NCI-H526 (cell line): ENCODE data around the gene ULK4.
"Not testable (repeated sequence)": the region's sequence is repeated elsewhere in the genome, so short reads cannot be mapped to it uniquely, and the experiment has no call there.

ENCODE experiments used
- DNase-seq, 2 experiments: peaks; one replicate each; lab custom pipeline; 2025; lab: John Stamatoyannopoulos, UW

Gene ULK4

GRCh38 chr3:41498847-41499246, 463.1 kb downstream of the ULK4 start:
- no peak for DNase-seq

GRCh38 chr3:41490360-41490759, 471.5 kb downstream of the ULK4 start:
- DNase-seq, result no peak

- peak in 1 of 2 experiments; percentile 24 for DNase-seq
Observed at GRCh38 chr3:41489231-41489630, 472.7 kb downstream of the ULK4 start.

GRCh38 chr3:41488501-41488900, 473.4 kb downstream of the ULK4 start:
- no peak for DNase-seq

GRCh38 chr3:41485484-41485883, 476.4 kb downstream of the ULK4 start:
- no peak for DNase-seq

- no peak for DNase-seq
Observed at GRCh38 chr3:41482134-41482533, 479.8 kb downstream of the ULK4 start.

GRCh38 chr3:41478278-41478677, 483.6 kb downstream of the ULK4 start:
- DNase-seq, result no peak

GRCh38 chr3:41477399-41478014, 484.4 kb downstream of the ULK4 start:
- peak in 1 of 2 experiments; percentile 31 for DNase-seq

GRCh38 chr3:41469083-41469482, 492.8 kb downstream of the ULK4 start:
- no peak for DNase-seq

- no peak for DNase-seq
Observed at GRCh38 chr3:41467481-41467880, 494.4 kb downstream of the ULK4 start.

GRCh38 chr3:41464858-41465257, 497.0 kb downstream of the ULK4 start:
- DNase-seq, result no peak

- DNase-seq, result no peak
Observed at GRCh38 chr3:41464401-41464800, 497.5 kb downstream of the ULK4 start.

- DNase-seq, result peak in 1 of 2 experiments; percentile 4
Observed at GRCh38 chr3:41462103-41462691, 499.7 kb downstream of the ULK4 start.

GRCh38 chr3:41460736-41461135, 501.2 kb downstream of the ULK4 start:
- no peak for DNase-seq

- DNase-seq, result no peak
Observed at GRCh38 chr3:41457176-41457575, 504.7 kb downstream of the ULK4 start.

GRCh38 chr3:41456162-41456561, 505.7 kb downstream of the ULK4 start:
- DNase-seq, result no peak

- not testable (repeated sequence) for DNase-seq
Observed at GRCh38 chr3:41453618-41454017, 508.3 kb downstream of the ULK4 start.

- DNase-seq, result peak in 1 of 2 experiments; percentile 35
Observed at GRCh38 chr3:41450416-41451231, 511.3 kb downstream of the ULK4 start.

GRCh38 chr3:41448396-41448795, 513.5 kb downstream of the ULK4 start:
- DNase-seq, result no peak

- no peak for DNase-seq
Observed at GRCh38 chr3:41447701-41448100, 514.2 kb downstream of the ULK4 start.

- DNase-seq, result not testable (repeated sequence)
Observed at GRCh38 chr3:41446316-41446715, 515.6 kb downstream of the ULK4 start.

- DNase-seq, result no peak
Observed at GRCh38 chr3:41441568-41441967, 520.3 kb downstream of the ULK4 start.

- DNase-seq, result no peak
Observed at GRCh38 chr3:41441139-41441538, 520.8 kb downstream of the ULK4 start.
